Activated T-helper 17 cell treated with anti-CD3 and anti-CD28 coated beads, Interleukin-2, amount 50 U/mL, for 72 hours (primary cell): ENCODE data around the gene KRT75. TPM values are rescaled to one million over a fixed set of nuclear protein-coding genes. Genes with fewer than 3 reads are reported as not detected.
"Not testable (repeated sequence)": the region's sequence is repeated elsewhere in the genome, so short reads cannot be mapped to it uniquely, and the experiment has no call there.

Experiments
- ATAC-seq: fragments of 150-1000 bp; cut with Tn5 transposase; replicated peaks from 2 replicates; pipeline ENCODE4 v1.10.0; 2021; ENCODE audit warnings: mild to moderate bottlenecking, moderate library complexity
- H3K27ac Mint-ChIP-seq: one replicate; pipeline ENCODE4 v1.8.0; 2022; ENCODE audit warnings: mixed read lengths
- H3K27me3 Mint-ChIP-seq: one replicate; pipeline ENCODE4 v1.8.0; 2022; ENCODE audit warnings: mixed read lengths
- H3K36me3 Mint-ChIP-seq: one replicate; pipeline ENCODE4 v1.8.0; 2022; ENCODE audit warnings: low read depth, mild to moderate bottlenecking, mixed read lengths
- H3K4me1 Mint-ChIP-seq: one replicate; pipeline ENCODE4 v1.8.0; 2022; ENCODE audit warnings: mixed read lengths
- H3K4me3 Mint-ChIP-seq: one replicate; pipeline ENCODE4 v1.8.0; 2022; ENCODE audit warnings: mild to moderate bottlenecking, mixed read lengths
- H3K9me3 Mint-ChIP-seq: one replicate; pipeline ENCODE4 v1.8.0; 2022; ENCODE audit warnings: mixed read lengths
- total RNA-seq, 2 donors: library from RNA; stranded (reverse); gene quantifications; one replicate each; pipeline ENCODE4 v1.2.3, GENCODE V29; 2022

The KRT75 gene
- not detected for total RNA-seq

DNA sequence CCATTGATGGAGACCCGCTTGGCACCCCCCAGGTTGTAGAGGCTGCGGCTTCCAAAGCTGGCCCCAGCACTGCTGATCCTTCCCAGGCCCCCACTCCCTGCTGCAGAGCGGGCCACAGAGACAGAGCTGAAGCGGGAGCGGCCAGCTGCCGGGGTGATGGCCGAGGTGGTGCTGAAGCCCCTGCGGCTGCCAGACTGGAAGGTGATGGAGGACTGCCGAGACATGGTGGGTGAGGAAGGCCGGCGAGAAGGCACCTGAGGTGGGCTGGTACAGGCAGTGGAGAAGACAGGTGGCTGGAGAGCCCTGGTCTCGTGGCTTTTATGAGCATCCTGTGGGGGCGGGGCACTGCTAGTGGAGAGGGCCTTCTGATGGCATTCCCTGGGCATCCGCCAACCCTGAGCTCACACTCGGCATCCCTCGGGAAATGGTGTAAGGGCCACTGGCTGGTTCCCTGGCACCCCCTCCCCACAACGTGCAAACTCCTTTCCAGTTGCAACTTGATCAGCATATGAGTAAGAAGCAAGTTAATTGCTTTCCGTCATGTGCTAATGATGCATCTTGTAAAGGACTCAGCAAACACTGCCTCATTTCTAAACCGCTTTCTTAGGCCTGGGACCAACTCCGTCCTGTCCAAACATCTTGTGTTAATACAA lies at the start of gene KRT75:
TSS of gene KRT75 (minus strand) at position 291 of the 653 bp plus-strand sequence. CDS start at position 224, 67 bp downstream.
- H3K9me3 Mint-ChIP-seq, result no peaks in the 10 kb centered on the region
- H3K27me3 Mint-ChIP-seq, result peaks cover 30% of the 10 kb centered on the region
- H3K4me3 Mint-ChIP-seq, result no peak within 1 kb of the TSS

DNA sequence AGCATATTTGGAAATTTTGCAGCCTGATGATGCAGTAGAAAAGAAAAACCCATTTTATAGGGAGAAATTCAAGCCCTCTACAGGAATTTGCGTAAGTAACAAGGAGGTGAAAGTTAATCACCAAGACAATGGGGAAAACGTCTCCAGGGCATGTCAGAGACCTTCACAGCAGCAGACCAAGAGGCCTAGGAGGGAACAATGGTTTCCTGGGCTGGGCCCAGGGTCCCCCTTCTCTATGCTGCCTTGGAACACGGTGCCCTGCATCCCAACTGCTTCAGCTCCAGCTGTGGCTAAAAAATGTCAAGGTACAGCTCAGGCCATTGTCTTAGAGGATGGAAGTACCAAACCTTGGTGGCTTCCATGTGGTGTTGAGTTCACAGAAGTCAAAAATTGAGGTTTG lies 45.9 kb upstream of the KRT75 start:
- no peak for ATAC-seq
- Mint-ChIP-seq H3K27me3 (peaks cover 37% of the 10 kb centered on the region), H3K36me3 (no peaks in the 10 kb centered on the region)

More for the DNA sequence above, at the start of gene KRT75:
- H3K27ac Mint-ChIP-seq, result no peak within 1 kb of the TSS
- ATAC-seq, result no peak
- H3K36me3 Mint-ChIP-seq, result no peaks in the 10 kb centered on the region
- H3K4me1 Mint-ChIP-seq, result peaks cover 4% of the 10 kb centered on the region

DNA sequence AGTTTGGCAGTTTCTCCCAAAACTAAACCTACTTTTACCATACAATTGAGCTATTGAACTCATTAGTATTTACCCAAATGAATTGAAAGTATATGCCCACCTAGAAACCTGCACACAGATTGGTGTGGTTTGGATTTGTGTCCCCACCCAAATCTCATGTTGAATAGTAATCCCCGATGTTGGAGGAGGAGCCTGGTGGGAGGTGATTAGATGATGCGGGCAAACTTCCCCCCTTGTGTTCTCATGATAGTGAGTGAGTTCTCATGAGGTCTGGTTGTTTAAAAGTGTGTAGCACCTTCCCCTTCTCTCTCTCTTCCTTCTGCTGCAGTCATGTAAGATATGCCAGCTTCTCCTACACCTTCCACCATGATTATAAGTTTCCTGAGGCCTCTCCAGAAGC lies 43.5 kb upstream of the KRT75 start:
- Mint-ChIP-seq H3K9me3 (no peaks in the 10 kb centered on the region), H3K4me1 (no peaks in the 10 kb centered on the region), H3K27me3 (peaks cover 21% of the 10 kb centered on the region), H3K36me3 (no peaks in the 10 kb centered on the region), H3K27ac (no peak overlapping the region), H3K4me3 (no peak overlapping the region)
- no peak for ATAC-seq

More for the DNA sequence above, 45.9 kb upstream of the KRT75 start:
- Mint-ChIP-seq H3K9me3 (peaks cover 2% of the 10 kb centered on the region), H3K27ac (no peak overlapping the region), H3K4me3 (no peak overlapping the region), H3K4me1 (no peaks in the 10 kb centered on the region)

DNA sequence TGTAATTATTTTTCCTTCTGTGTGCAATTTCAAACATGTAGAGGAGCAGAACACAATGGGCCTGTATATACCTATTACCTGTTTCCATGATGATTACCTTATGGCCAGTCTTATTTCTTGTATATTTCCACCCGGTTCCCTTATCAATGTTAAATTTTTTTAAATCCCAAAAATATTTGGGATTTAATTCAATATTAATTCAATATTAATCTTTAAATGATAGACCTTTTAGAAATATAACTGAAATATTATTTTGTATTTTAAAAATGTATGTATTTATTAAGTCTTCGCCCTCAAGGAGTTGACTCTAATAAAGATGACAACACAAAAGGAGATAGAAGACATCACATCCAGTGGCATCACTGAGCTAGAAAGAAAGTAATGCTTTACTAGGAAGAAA lies 40.0 kb upstream of the KRT75 start:
- no peaks in the 10 kb centered on the region for H3K36me3 Mint-ChIP-seq
- H3K4me1 Mint-ChIP-seq, result no peaks in the 10 kb centered on the region
- H3K4me3 Mint-ChIP-seq, result no peak overlapping the region
- H3K9me3 Mint-ChIP-seq, result no peaks in the 10 kb centered on the region
- no peak overlapping the region for H3K27ac Mint-ChIP-seq
- peaks cover 18% of the 10 kb centered on the region for H3K27me3 Mint-ChIP-seq
- ATAC-seq, result no peak

DNA sequence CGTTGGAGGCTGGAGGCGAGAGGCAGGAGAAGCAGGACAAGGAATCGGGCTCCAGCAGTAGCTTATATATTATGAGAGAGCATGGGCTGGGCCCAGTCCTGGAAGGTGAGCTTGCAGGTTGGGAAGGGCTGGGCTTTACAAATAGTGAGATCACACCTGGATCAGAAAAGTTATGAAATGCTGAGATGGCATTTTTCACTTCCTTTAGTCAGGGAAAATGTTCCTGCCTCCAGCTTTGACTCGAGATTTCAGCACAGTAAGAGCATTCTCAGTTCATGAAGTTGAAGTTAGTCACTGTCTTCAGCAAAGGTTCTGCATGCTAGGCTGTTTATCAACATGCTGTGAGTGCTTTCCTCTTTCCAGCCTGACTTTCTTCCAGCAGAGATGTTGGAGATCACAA lies 39.6 kb upstream of the KRT75 start, which contains the start of gene KRT6C:
TSS of gene KRT6C (minus strand) at position 38 of the 400 bp plus-strand sequence. CDS start 68 bp downstream, outside the sequence.
- peaks cover 19% of the 10 kb centered on the region for H3K27me3 Mint-ChIP-seq
- ATAC-seq, result no peak
- H3K4me3 Mint-ChIP-seq, result no peak within 1 kb of the TSS
- H3K36me3 Mint-ChIP-seq, result no peaks in the 10 kb centered on the region
- no peak within 1 kb of the TSS for H3K27ac Mint-ChIP-seq
- H3K4me1 Mint-ChIP-seq, result no peaks in the 10 kb centered on the region
- no peaks in the 10 kb centered on the region for H3K9me3 Mint-ChIP-seq

DNA sequence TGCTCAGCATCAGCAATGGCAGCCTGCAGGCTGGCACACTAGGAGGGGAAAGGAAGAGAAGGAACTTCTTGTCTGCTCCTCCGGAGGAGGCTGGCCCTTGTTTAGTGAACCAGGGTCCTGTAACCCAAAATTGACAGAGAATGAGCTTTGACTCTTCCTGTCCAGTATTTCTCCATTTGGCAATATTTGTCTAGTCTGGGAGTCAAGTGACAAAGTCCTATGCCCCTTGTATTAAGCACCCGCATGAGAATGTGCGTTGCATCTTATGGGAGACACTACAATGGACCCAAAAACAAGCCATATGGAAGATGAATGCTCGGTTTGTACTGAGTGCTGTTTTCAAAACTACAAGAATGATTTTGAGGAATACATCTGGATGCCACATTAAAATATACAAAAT lies 35.7 kb upstream of the KRT75 start:
- no peaks in the 10 kb centered on the region for H3K4me1 Mint-ChIP-seq
- no peak for ATAC-seq
- no peak overlapping the region for H3K27ac Mint-ChIP-seq
- peaks cover 29% of the 10 kb centered on the region for H3K27me3 Mint-ChIP-seq
- no peak overlapping the region for H3K4me3 Mint-ChIP-seq
- no peaks in the 10 kb centered on the region for H3K36me3 Mint-ChIP-seq
- H3K9me3 Mint-ChIP-seq, result no peaks in the 10 kb centered on the region

DNA sequence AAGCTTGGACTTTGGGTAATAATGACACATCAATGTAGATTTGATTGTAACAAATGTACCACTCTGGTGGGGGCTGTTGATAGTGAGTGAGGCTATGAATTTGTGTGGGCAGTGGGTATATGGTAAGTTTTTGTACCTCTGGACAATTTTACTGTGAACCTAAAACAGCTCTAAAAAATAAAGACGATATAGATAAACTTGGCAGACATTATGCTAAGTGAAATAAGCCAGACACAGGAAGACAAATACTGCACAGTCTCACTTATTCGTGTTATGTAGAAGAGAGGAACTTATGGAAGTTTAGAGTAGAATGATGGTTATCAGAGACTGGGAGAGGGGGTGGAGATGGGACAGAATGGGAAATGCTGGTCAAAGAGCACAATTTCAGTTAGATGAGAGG lies 30.7 kb upstream of the KRT75 start:
- Mint-ChIP-seq H3K4me3 (no peak overlapping the region), H3K27ac (no peak overlapping the region)

DNA sequence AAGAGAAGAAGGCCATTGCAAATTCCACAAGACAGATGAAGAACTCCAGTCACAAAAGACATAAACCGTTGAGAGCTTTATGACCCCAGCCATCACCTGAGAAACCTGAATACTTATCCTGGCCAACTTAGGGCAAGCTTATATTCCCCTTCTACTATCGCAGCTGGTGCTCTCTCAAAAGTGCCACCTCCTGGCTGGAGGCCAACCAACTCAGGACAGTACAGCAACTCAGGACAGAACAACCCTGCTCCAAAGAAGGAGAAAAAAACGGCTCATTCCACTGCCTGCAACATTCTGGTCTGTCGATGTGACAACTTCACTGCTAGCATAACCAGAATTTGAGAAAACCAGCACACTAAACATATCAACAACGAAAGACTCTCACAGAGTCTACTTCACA lies 27.5 kb upstream of the KRT75 start:
- H3K4me1 Mint-ChIP-seq, result no peaks in the 10 kb centered on the region
- no peaks in the 10 kb centered on the region for H3K9me3 Mint-ChIP-seq
- no peak overlapping the region for H3K27ac Mint-ChIP-seq
- H3K36me3 Mint-ChIP-seq, result no peaks in the 10 kb centered on the region
- H3K4me3 Mint-ChIP-seq, result no peak overlapping the region
- ATAC-seq, result no peak
- peaks cover 22% of the 10 kb centered on the region for H3K27me3 Mint-ChIP-seq

More for the DNA sequence above, 30.7 kb upstream of the KRT75 start:
- no peaks in the 10 kb centered on the region for H3K9me3 Mint-ChIP-seq
- peaks cover 36% of the 10 kb centered on the region for H3K27me3 Mint-ChIP-seq
- H3K4me1 Mint-ChIP-seq, result no peaks in the 10 kb centered on the region
- ATAC-seq, result no peak
- H3K36me3 Mint-ChIP-seq, result no peaks in the 10 kb centered on the region

DNA sequence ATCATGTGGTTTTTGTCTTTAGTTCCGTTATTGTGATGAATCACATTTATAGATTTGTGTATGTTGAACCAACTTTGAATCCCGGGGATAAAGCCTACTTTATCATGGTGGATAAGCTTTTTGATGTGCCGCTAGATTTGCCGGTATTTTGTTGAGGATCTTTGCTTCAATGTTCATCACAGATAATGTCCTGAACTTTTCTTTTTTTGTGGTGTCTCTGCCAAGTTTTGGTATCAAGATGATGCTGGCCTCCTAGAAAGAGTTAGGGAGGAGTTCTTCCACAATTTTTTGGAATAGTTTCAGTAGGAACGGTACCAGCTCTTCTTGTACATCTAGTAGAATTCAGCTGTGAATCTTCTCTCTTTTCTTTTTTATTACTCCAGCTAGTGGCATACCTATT lies 24.7 kb upstream of the KRT75 start:
- H3K9me3 Mint-ChIP-seq, result no peaks in the 10 kb centered on the region
- no peak overlapping the region for H3K4me3 Mint-ChIP-seq
- H3K4me1 Mint-ChIP-seq, result no peaks in the 10 kb centered on the region
- no peak for ATAC-seq
- no peak overlapping the region for H3K27ac Mint-ChIP-seq
- peaks cover 15% of the 10 kb centered on the region for H3K27me3 Mint-ChIP-seq
- H3K36me3 Mint-ChIP-seq, result no peaks in the 10 kb centered on the region

DNA sequence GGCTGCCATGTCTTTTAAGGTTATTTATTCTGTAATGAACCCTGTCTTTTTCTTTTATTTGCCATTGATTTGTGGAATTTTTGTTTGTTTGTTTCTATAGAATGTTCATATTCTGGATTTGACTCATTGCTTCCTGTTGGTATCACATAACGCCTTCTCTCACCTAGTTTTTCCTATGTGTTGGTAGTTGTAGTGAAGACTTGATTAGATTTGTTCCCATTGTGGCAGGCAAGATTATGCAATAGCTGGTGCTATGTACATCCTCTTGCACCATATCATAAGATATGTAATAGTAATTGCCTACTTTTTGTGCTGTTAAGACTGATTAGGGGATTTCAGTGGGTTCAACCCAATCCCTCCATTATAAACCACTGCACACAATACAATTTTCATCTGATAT lies 21.6 kb upstream of the KRT75 start:
- Mint-ChIP-seq H3K27ac (no peak overlapping the region), H3K36me3 (no peaks in the 10 kb centered on the region), H3K4me3 (no peak overlapping the region), H3K9me3 (no peaks in the 10 kb centered on the region), H3K4me1 (no peaks in the 10 kb centered on the region), H3K27me3 (peaks cover 8% of the 10 kb centered on the region)
- no peak for ATAC-seq

DNA sequence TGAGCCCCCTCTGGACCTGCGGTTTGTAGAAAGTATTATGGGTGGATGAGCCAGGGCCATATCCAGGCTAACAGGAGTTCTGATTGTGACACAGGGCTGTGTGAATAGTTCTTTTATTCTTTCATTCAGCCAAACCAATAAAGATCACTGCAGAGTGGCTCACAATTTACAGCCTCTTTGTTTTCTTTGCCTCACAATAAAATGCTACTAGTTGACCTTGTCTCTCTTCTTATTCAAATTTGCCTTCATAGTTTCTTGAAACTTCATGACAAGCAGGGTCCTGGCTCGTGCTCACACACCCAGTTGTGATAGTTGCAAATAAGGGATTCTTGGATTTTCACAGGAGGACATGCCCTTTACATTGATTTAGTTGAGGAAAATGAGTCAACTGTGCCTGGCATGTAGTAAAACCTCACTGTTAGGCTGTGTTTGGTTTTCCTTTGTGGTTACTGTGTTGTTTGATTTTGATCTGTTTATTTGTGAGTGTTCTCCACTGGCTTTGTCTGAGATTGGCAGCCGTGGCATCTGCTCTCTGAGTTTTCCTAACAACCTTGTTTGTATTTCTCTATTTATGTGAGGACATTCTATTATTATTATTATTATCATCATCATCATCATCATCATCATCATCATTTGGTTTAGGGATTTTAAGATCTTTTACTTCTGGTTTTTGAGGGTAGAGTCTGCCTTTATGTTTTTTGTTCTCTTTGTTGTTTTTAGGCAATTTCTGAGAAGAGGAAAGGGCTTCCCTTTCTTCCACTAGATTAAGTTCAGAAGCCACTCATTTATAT lies 20.4 kb upstream of the KRT75 start:
- Mint-ChIP-seq H3K27ac (no peak overlapping the region), H3K9me3 (no peaks in the 10 kb centered on the region), H3K4me3 (no peak overlapping the region), H3K4me1 (no peaks in the 10 kb centered on the region), H3K27me3 (peaks cover 7% of the 10 kb centered on the region), H3K36me3 (no peaks in the 10 kb centered on the region)
- ATAC-seq, result peak; percentile 23

DNA sequence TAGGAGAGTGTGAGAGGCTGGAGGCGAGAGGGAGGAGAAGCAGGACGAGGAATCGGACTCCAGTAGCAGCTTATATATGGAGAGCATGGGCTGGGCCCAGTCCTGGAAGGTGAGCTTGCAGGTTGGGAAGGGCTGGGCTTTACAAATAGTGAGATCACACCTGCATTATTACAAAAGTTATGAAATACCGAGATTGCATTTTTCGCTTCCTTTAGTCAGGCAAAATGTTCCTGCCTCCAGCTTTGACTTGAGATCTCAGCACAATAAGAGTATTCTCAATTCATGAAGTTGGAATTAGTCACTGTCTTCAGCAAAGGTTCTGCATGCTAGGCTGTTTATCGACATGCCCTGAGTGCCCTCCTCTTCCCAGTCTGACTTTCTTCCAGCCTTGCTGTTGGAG lies 17.9 kb upstream of the KRT75 start, which contains the start of gene KRT6B:
TSS of gene KRT6B (minus strand) at position 46 of the 400 bp plus-strand sequence. CDS start 68 bp downstream, outside the sequence.
- Mint-ChIP-seq H3K27ac (no peak within 1 kb of the TSS), H3K4me3 (no peak within 1 kb of the TSS), H3K27me3 (peaks cover 3% of the 10 kb centered on the region), H3K36me3 (no peaks in the 10 kb centered on the region), H3K4me1 (no peaks in the 10 kb centered on the region), H3K9me3 (no peaks in the 10 kb centered on the region)
- no peak for ATAC-seq

DNA sequence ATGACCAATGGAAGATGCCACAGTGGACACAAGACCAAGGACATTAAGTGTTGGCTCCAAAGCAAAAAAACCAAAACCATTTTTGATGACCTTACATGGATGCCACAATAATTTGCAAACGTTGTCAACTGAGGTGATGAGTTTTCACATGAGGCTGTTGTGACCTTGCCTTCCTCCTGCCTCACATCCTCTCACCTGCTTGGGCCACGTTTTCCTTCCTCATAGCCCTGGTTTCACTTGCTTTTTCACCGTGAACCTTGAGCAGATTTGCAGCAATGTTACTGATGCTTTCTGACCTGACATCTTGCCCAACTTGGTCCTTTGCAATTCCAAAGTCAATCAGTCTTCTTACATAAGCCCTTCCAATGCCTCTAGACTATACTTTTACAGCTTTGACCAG lies 14.1 kb upstream of the KRT75 start:
- H3K4me1 Mint-ChIP-seq, result no peaks in the 10 kb centered on the region
- H3K4me3 Mint-ChIP-seq, result no peak overlapping the region
- no peak for ATAC-seq
- H3K27ac Mint-ChIP-seq, result no peak overlapping the region
- H3K27me3 Mint-ChIP-seq, result peaks cover 7% of the 10 kb centered on the region
- H3K36me3 Mint-ChIP-seq, result no peaks in the 10 kb centered on the region
- H3K9me3 Mint-ChIP-seq, result no peaks in the 10 kb centered on the region

DNA sequence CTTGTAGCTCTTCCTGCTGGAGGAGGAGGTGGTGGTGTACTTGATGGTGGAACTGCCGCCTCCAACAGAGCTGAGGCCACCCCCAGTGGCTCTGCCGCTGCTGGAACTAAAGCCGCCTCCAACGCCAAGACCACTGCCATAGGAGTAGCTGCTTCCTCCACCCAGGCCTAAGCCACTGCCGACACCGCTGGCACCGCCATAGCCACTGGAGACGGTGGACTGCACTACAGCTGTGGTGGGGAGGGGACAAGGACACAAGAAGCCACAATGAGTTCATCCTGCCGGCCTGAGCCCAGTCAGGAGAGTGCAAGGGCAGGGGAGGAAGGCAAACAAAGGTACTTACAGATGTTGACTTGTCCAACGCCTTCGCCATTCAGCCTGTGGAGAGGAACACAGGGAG lies 13.0 kb upstream of the KRT75 start:
- not testable (repeated sequence) for H3K36me3 Mint-ChIP-seq, H3K27ac Mint-ChIP-seq, ATAC-seq, H3K9me3 Mint-ChIP-seq, H3K4me3 Mint-ChIP-seq, H3K4me1 Mint-ChIP-seq
- peaks cover 14% of the 10 kb centered on the region for H3K27me3 Mint-ChIP-seq
